C4-2B (cell line): ENCODE results near the gene LPP.

Experiments used
- ZFX ChIP-seq: fragments of 450-650 bp; IDR thresholded peaks from 2 replicates; pipeline ENCODE4 v1.6.1; 2017
- TF ChIP-seq, protein P1 (sequence below): fragments of 450-650 bp; conservative IDR thresholded peaks from 2 replicates; pipeline ENCODE4 v1.5.1; 2017; ENCODE audit warnings: mild to moderate bottlenecking

DNA sequence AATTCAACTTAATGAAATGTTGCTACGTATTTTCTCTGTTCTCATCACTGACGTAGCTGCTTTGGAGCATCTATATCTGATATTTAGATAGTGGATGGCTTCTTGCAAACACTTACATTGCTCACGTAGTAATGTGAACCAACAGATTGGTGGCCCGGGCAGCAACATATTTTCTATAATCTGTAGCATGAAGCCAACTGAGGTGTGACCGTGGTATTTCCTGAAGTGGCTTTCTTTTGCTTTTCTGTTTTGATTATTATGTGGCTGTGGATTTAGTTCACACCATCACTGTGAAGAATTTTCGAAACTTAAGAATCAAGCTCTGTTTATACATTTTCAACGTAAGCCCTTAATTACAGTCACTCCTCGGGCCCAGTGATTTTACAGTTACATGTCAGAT is 288.5 kb downstream of the LPP start:
- TF ChIP-seq, protein P1, sequence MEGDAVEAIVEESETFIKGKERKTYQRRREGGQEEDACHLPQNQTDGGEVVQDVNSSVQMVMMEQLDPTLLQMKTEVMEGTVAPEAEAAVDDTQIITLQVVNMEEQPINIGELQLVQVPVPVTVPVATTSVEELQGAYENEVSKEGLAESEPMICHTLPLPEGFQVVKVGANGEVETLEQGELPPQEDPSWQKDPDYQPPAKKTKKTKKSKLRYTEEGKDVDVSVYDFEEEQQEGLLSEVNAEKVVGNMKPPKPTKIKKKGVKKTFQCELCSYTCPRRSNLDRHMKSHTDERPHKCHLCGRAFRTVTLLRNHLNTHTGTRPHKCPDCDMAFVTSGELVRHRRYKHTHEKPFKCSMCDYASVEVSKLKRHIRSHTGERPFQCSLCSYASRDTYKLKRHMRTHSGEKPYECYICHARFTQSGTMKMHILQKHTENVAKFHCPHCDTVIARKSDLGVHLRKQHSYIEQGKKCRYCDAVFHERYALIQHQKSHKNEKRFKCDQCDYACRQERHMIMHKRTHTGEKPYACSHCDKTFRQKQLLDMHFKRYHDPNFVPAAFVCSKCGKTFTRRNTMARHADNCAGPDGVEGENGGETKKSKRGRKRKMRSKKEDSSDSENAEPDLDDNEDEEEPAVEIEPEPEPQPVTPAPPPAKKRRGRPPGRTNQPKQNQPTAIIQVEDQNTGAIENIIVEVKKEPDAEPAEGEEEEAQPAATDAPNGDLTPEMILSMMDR = no peak
- TF ChIP-seq ZFX = no peak
